Endothelial cell of umbilical vein (primary cell): ENCODE measurements around the gene IL20. TPM values are rescaled to one million over a fixed set of nuclear protein-coding genes. Genes with fewer than 3 reads are reported as not detected.

ENCODE experiments used
- BruUV-seq: library from RNA; stranded (reverse); fragments of 400-500 nt; replicated peaks from 2 replicates; lab custom pipeline; 2021; lab: Mats Ljungman, UMichigan
- CTCF ChIA-PET: fragments of 300-600, 350-600 bp; sonication (Branson Sonifier 250); formaldehyde crosslinking; loops from one replicate; lab custom pipeline; 2021; ENCODE audit warnings: antibody characterized with exemption, inconsistent platforms; lab: Charles Lee
- POLR2A ChIA-PET: fragments of 300-600, 350-600 bp; sonication (Branson Sonifier 250); formaldehyde crosslinking; loops from one replicate; lab custom pipeline; 2021; ENCODE audit warnings: antibody characterized with exemption, inconsistent platforms; lab: Charles Lee
- DNase-seq: peaks from one replicate; pipeline ENCODE4 v3.0.0-alpha.2; 2011; ENCODE audit warnings: low read depth, low spot score
- FAIRE-seq: peaks from 2 replicates; lab custom pipeline; 2011; peaks lifted over from hg19 to GRCh38; lab: Jason Lieb, UNC
- H2AFZ ChIP-seq: 2 replicates; pipeline ENCODE4 v1.6.0; 2012; ENCODE audit warnings: low read depth, low read length, control low read depth, inconsistent platforms
- H3K27ac ChIP-seq: 2 replicates; pipeline ENCODE4 v1.5.1; 2011; ENCODE audit warnings: low read depth, mild to moderate bottlenecking, control low read depth, low read length, moderate library complexity; ENCODE audit not compliant: insufficient read depth
- H3K27me3 ChIP-seq, 2 experiments: 2 replicates each; pipeline versions ENCODE4 v1.6.0 to v1.6.1; 2011; ENCODE audit warnings: low read length in 2 of 2, mixed read lengths in 1 of 2; ENCODE audit not compliant: control insufficient read depth in 2 of 2, insufficient read depth in 2 of 2
- H3K36me3 ChIP-seq, 2 experiments: 2 replicates in 1 of 2; 3 replicates in 1 of 2; pipeline ENCODE4 v1.5.1; 2011; ENCODE audit warnings: low read length in 2 of 2, mild to moderate bottlenecking in 1 of 2, moderate library complexity in 1 of 2; ENCODE audit not compliant: control insufficient read depth in 2 of 2, insufficient read depth in 2 of 2; ENCODE audit errors: extremely low read depth in 1 of 2
- H3K4me1 ChIP-seq: 3 replicates; pipeline ENCODE4 v1.5.1; 2011; ENCODE audit warnings: mild to moderate bottlenecking, low read length; ENCODE audit not compliant: control insufficient read depth, insufficient read depth; ENCODE audit errors: extremely low read depth
- H3K4me2 ChIP-seq: 2 replicates; pipeline ENCODE4 v1.6.1; 2011; ENCODE audit warnings: low read length, control low read depth, mixed read lengths; ENCODE audit not compliant: insufficient read depth
- H3K4me3 ChIP-seq, 3 experiments: fragments of 200-600 bp in 1 of 3; sonication (generic), shearing (Covaris generic) in 1 of 3; replicated peaks in 1 of 3; 2 replicates each; pipeline ENCODE4 v1.5.1; 2011 to 2016; ENCODE audit warnings: control low read depth in 3 of 3, low read length in 3 of 3, mild to moderate bottlenecking in 2 of 3, inconsistent platforms in 1 of 3, low read depth in 1 of 3, moderate library complexity in 1 of 3; ENCODE audit not compliant: insufficient read depth in 1 of 3
- H3K79me2 ChIP-seq: 2 replicates; pipeline ENCODE4 v1.6.0; 2012; ENCODE audit warnings: low read length, inconsistent platforms; ENCODE audit not compliant: control insufficient read depth, insufficient read depth
- H3K9ac ChIP-seq: replicated peaks from 2 replicates; pipeline ENCODE3; 2011; ENCODE audit warnings: low read length, control low read depth; ENCODE audit not compliant: insufficient read depth; ENCODE audit errors: extremely low read depth
- H3K9me1 ChIP-seq: replicated peaks from 3 replicates; pipeline ENCODE4 v1.6.0; 2011; ENCODE audit warnings: mild to moderate bottlenecking, low read length; ENCODE audit not compliant: control insufficient read depth, insufficient read depth; ENCODE audit errors: extremely low read depth
- H3K9me3 ChIP-seq: replicated peaks from 2 replicates; pipeline ENCODE4 v1.5.1; 2012; ENCODE audit warnings: low read length, inconsistent platforms; ENCODE audit not compliant: control insufficient read depth, insufficient read depth
- H4K20me1 ChIP-seq: replicated peaks from 2 replicates; pipeline ENCODE3; 2011; ENCODE audit warnings: mild to moderate bottlenecking, low read length; ENCODE audit not compliant: control insufficient read depth, insufficient read depth; ENCODE audit errors: extremely low read depth
- MYC ChIP-seq: IDR thresholded peaks from one replicate; pipeline ENCODE4 v1.6.1; 2011; ENCODE audit warnings: mild to moderate bottlenecking, low read depth, low read length
- dilution Hi-C: fragments of 300-500 bp; cut with MboI; formaldehyde crosslinking; loops from one replicate; pipeline ENCODE4 v1.15.0; 2019; ENCODE audit warnings: low sequenced_read_pairs; ENCODE audit not compliant: extremely low pct_ligation_motif_present
- intact Hi-C: fragments of 100-400 bp; cut with micrococcal nuclease; formaldehyde crosslinking; loops from one replicate; pipeline ENCODE4 v1.10.0; 2022
- polyA plus RNA-seq, 4 experiments: library from polyadenylated mRNA; depleted of rRNA in 3 of 4; stranded (reverse) in 3 of 4; unstranded in 1 of 4; fragments of >200 nt; gene quantifications; 2 replicates each; pipeline versions ENCODE4 v1.2.1 to v1.2.3, GENCODE V29; 2011 to 2012; ENCODE audit warnings: missing spikeins in 1 of 4
- total RNA-seq: library from RNA; stranded (reverse); gene quantifications from 2 replicates; pipeline ENCODE4 v1.2.3, GENCODE V29; 2021
- TF ChIP-seq, protein P1 (sequence below), 2 donors: IDR thresholded peaks; 1 replicate in 1 of 2; 2 replicates in 1 of 2; pipeline ENCODE4 v1.5.1; 2011; ENCODE audit warnings: low read length in 2 of 2, mild to moderate bottlenecking in 2 of 2, moderate library complexity in 2 of 2, control low read depth in 1 of 2, inconsistent platforms in 1 of 2, low read depth in 1 of 2; ENCODE audit not compliant: insufficient read depth in 1 of 2; ENCODE audit errors: extremely low read depth in 1 of 2
- TF ChIP-seq, protein P2 (sequence below): IDR thresholded peaks from 2 replicates; pipeline ENCODE4 v1.6.1; 2011; ENCODE audit not compliant: insufficient read depth, insufficient read length

Gene IL20
- total and polyA plus RNA-seq, 2 donors (not counting 3 experiments of a cell fraction or from before 2014, with no cell fraction given), result not detected

DNA sequence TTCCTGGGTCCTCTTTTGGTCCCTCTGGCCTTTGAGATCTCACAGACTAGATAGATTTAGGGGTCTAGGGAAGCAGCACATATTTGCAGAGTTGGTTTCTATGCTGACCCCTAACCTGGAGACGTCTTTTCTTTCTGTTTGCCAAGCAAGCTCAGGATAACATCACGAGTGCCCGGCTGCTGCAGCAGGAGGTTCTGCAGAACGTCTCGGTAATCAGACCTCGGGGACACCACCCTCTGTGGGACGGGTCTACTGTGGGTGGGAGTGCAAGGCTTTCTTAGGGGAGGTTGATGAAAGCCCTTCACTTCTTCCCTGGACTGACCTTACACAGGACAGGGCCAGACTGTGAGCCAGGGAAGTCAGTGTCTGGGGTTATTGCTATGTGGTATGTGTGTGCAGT lies 34.7 kb downstream of the IL20 start:
- no TSS peak for BruUV-seq
- DNase-seq, result no peak
- Histone ChIP-seq H3K79me2 (no peaks in the 10 kb centered on the region), H3K4me1 (no peaks in the 10 kb centered on the region), H3K9me3 (no peaks in the 10 kb centered on the region), H3K27me3 (peaks cover 3 to 5% of the 10 kb centered on the region in 2 experiments), H3K27ac (no peak overlapping the region), H3K9ac (no peak overlapping the region), H3K9me1 (no peaks in the 10 kb centered on the region), H4K20me1 (no peaks in the 10 kb centered on the region), H3K36me3 (no peaks in the 10 kb centered on the region), H2AFZ (no peak overlapping the region), H3K4me3 (no peak overlapping the region), H3K4me2 (no peak overlapping the region)
- no peak for FAIRE-seq
- TF ChIP-seq, protein P1, sequence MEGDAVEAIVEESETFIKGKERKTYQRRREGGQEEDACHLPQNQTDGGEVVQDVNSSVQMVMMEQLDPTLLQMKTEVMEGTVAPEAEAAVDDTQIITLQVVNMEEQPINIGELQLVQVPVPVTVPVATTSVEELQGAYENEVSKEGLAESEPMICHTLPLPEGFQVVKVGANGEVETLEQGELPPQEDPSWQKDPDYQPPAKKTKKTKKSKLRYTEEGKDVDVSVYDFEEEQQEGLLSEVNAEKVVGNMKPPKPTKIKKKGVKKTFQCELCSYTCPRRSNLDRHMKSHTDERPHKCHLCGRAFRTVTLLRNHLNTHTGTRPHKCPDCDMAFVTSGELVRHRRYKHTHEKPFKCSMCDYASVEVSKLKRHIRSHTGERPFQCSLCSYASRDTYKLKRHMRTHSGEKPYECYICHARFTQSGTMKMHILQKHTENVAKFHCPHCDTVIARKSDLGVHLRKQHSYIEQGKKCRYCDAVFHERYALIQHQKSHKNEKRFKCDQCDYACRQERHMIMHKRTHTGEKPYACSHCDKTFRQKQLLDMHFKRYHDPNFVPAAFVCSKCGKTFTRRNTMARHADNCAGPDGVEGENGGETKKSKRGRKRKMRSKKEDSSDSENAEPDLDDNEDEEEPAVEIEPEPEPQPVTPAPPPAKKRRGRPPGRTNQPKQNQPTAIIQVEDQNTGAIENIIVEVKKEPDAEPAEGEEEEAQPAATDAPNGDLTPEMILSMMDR (IDR thresholded peaks at IDR 0.05; ENCODE audit: extremely low read depth in 1 of 2, insufficient read depth in 1 of 2, low read depth in 1 of 2, low read length in 2 of 2), result no peak
- TF ChIP-seq MYC, result no peak
- CTCF ChIA-PET, result interaction anchor here (4.2 kb wide), 1 partner anchor 12 kb away, joined by 21 read pairs; no protein-coding TSS in a partner anchor
- intact Hi-C loops (no loop called here), dilution Hi-C loops (no loop called here)
- POLR2A ChIA-PET, result no interaction called here

DNA sequence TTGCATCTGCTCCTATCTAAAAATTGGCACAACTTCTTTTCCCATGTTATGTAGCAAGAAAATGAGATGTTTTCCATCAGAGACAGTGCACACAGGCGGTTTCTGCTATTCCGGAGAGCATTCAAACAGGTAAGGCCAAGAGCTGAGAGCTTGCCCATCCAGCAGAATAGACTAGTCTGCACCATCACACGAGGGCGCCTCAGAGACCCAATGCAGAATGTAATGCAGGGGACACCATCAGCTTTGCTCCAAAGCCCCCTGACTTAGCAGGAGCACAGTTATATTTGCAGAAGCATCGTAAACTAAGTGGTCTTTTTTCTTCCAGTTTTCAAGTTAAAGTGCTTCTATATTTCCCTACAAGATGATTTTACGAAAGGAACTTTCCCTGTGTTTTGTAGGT lies 36.5 kb downstream of the IL20 start:
- intact Hi-C loops (no loop called here), dilution Hi-C loops (no loop called here)
- Histone ChIP-seq H3K9me1 (no peaks in the 10 kb centered on the region), H4K20me1 (no peaks in the 10 kb centered on the region), H3K4me1 (no peaks in the 10 kb centered on the region), H3K4me2 (no peak overlapping the region), H3K9ac (no peak overlapping the region), H3K36me3 (no peaks in the 10 kb centered on the region), H3K27me3 (peaks cover 2 to 3% of the 10 kb centered on the region in 2 experiments), H2AFZ (no peak overlapping the region), H3K9me3 (no peaks in the 10 kb centered on the region), H3K4me3 (no peak overlapping the region), H3K27ac (no peak overlapping the region), H3K79me2 (no peaks in the 10 kb centered on the region)
- no peak for DNase-seq
- POLR2A ChIA-PET, result no interaction called here
- no peak for FAIRE-seq
- CTCF ChIA-PET, result interaction anchor here (4.2 kb wide), 1 partner anchor 10 kb away, joined by 21 read pairs; no protein-coding TSS in a partner anchor
- TF ChIP-seq, protein P2, sequence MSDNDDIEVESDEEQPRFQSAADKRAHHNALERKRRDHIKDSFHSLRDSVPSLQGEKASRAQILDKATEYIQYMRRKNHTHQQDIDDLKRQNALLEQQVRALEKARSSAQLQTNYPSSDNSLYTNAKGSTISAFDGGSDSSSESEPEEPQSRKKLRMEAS, result no peak
- no TSS peak for BruUV-seq
